Activated CD8-positive, alpha-beta T cell treated with anti-CD3 and anti-CD28 coated beads for 36 hours (primary cell): ENCODE measurements around the gene CCL17. TPM values are rescaled to one million over a fixed set of nuclear protein-coding genes. Genes with fewer than 3 reads are reported as not detected.

ENCODE experiments used
- ATAC-seq: fragments of 200-7000 bp; cut with Tn5 transposase; one replicate; pipeline ENCODE4 v1.10.0; 2021; ENCODE audit warnings: mild to moderate bottlenecking, moderate library complexity
- CTCF ChIA-PET: fragments of 350-600 bp; sonication (Branson Sonifier 250); formaldehyde crosslinking; loops from one replicate; lab custom pipeline; 2021; ENCODE audit warnings: antibody characterized with exemption; lab: Charles Lee
- POLR2A ChIA-PET: fragments of 350-600 bp; sonication (Branson Sonifier 250); formaldehyde crosslinking; loops from one replicate; lab custom pipeline; 2021; ENCODE audit warnings: antibody characterized with exemption; lab: Charles Lee
- DNase-seq: peaks from one replicate; pipeline ENCODE4 v3.0.0-alpha.2; 2020
- H3K27ac Mint-ChIP-seq: one replicate; pipeline ENCODE4 v1.8.0; 2021; ENCODE audit warnings: mild to moderate bottlenecking, mixed read lengths
- H3K27me3 Mint-ChIP-seq: one replicate; pipeline ENCODE4 v1.8.0; 2021; ENCODE audit warnings: mixed read lengths
- H3K36me3 Mint-ChIP-seq: one replicate; pipeline ENCODE4 v1.8.0; 2021; ENCODE audit warnings: low read depth, mixed read lengths
- H3K4me1 Mint-ChIP-seq: one replicate; pipeline ENCODE4 v1.8.0; 2021; ENCODE audit warnings: low read depth, mixed read lengths
- H3K4me3 Mint-ChIP-seq: one replicate; pipeline ENCODE4 v1.8.0; 2021; ENCODE audit warnings: mild to moderate bottlenecking, moderate library complexity, mixed read lengths
- H3K9me3 Mint-ChIP-seq: one replicate; pipeline ENCODE4 v1.8.0; 2021; ENCODE audit warnings: mixed read lengths
- CTCF ChIP-seq: fragments of 200-600 bp; IDR thresholded peaks from one replicate; pipeline ENCODE4 v1.8.0; 2022; ENCODE audit warnings: antibody characterized with exemption, mild to moderate bottlenecking
- intact Hi-C: fragments of 100-400 bp; cut with micrococcal nuclease; formaldehyde crosslinking; loops from one replicate; pipeline ENCODE4 v1.10.0; 2022
- total RNA-seq, 2 experiments: library from RNA; stranded (reverse); gene quantifications; one replicate each; pipeline ENCODE4 v1.2.3, GENCODE V29; 2021

CCL17 gene
- total RNA-seq, 2 experiments from 2014 or later = 2.1 to 2.9 TPM

- H3K9me3 Mint-ChIP-seq = no peaks in the 10 kb centered on the region
- no peak for TF ChIP-seq CTCF
- ATAC-seq (no peak), DNase-seq (no peak)
- H3K27me3 Mint-ChIP-seq = no peaks in the 10 kb centered on the region
- no peak overlapping the region for H3K27ac Mint-ChIP-seq
- H3K36me3 Mint-ChIP-seq = no peaks in the 10 kb centered on the region
- CTCF ChIA-PET = no interaction called here
- intact Hi-C loops = no loop called here
- H3K4me3 Mint-ChIP-seq = no peak overlapping the region
- POLR2A ChIA-PET = no interaction called here
- H3K4me1 Mint-ChIP-seq = peaks cover 33% of the 10 kb centered on the region
Observed at GRCh38 chr16:57379579-57379978, 25.0 kb upstream of the CCL17 start.

GRCh38 chr16:57380671-57381462 is 23.7 kb upstream of the CCL17 start:
- ATAC-seq (no peak), DNase-seq (peak; percentile 24)
- ChIA-PET POLR2A (no interaction called here), CTCF (interaction anchor here (1.3 kb wide), 2 partner anchors 36 to 80 kb away, joined by 3 read pairs; no protein-coding TSS in a partner anchor)
- Mint-ChIP-seq H3K4me1 (peaks cover 29% of the 10 kb centered on the region), H3K4me3 (no peak overlapping the region), H3K27ac (no peak overlapping the region), H3K9me3 (no peaks in the 10 kb centered on the region), H3K36me3 (no peaks in the 10 kb centered on the region), H3K27me3 (no peaks in the 10 kb centered on the region)
- intact Hi-C loops = no loop called here
- no peak for TF ChIP-seq CTCF

GRCh38 chr16:57381791-57382534 is 22.6 kb upstream of the CCL17 start:
- peaks cover 24% of the 10 kb centered on the region for H3K4me1 Mint-ChIP-seq
- no peaks in the 10 kb centered on the region for H3K9me3 Mint-ChIP-seq
- no peaks in the 10 kb centered on the region for H3K27me3 Mint-ChIP-seq
- ChIA-PET POLR2A (no interaction called here), CTCF (interaction anchor here (1.3 kb wide), 1 partner anchor 35 kb away, joined by 3 read pairs; no protein-coding TSS in a partner anchor)
- H3K27ac Mint-ChIP-seq = no peak overlapping the region
- DNase-seq (no peak), ATAC-seq (no peak)
- H3K36me3 Mint-ChIP-seq = no peaks in the 10 kb centered on the region
- intact Hi-C loops = no loop called here
- TF ChIP-seq CTCF = no peak
- no peak overlapping the region for H3K4me3 Mint-ChIP-seq

GRCh38 chr16:57382535-57383275 is 21.9 kb upstream of the CCL17 start:
- ATAC-seq (no peak), DNase-seq (no peak)
- no peak overlapping the region for H3K27ac Mint-ChIP-seq
- no peaks in the 10 kb centered on the region for H3K27me3 Mint-ChIP-seq
- H3K4me1 Mint-ChIP-seq = peaks cover 16% of the 10 kb centered on the region
- no peak for TF ChIP-seq CTCF
- intact Hi-C loops = no loop called here
- no peak overlapping the region for H3K4me3 Mint-ChIP-seq
- no peaks in the 10 kb centered on the region for H3K9me3 Mint-ChIP-seq
- CTCF ChIA-PET = interaction anchor here (1.0 kb wide), 1 partner anchor 107 kb away, joined by 3 read pairs; no protein-coding TSS in a partner anchor
- POLR2A ChIA-PET = no interaction called here
- no peaks in the 10 kb centered on the region for H3K36me3 Mint-ChIP-seq
